HG03457 (cell line): ENCODE data around the gene MRPS34.
"Not testable (repeated sequence)": the region's sequence is repeated elsewhere in the genome, so short reads cannot be mapped to it uniquely, and the experiment has no call there.

Experiments
- ATAC-seq: cut with Tn5 transposase; IDR thresholded peaks from one replicate; pipeline ENCODE4 v1.9.1; 2021; ENCODE audit warnings: moderate number of reproducible peaks; ENCODE audit not compliant: unreplicated experiment

MRPS34 gene

GRCh38 chr16:1757714-1758461 lies 15.0 kb downstream of the MRPS34 start:
- no peak for ATAC-seq

GRCh38 chr16:1754204-1754603 lies 18.7 kb downstream of the MRPS34 start:
- no peak for ATAC-seq

GRCh38 chr16:1752853-1753252 lies 20.1 kb downstream of the MRPS34 start:
- ATAC-seq = no peak

DNA sequence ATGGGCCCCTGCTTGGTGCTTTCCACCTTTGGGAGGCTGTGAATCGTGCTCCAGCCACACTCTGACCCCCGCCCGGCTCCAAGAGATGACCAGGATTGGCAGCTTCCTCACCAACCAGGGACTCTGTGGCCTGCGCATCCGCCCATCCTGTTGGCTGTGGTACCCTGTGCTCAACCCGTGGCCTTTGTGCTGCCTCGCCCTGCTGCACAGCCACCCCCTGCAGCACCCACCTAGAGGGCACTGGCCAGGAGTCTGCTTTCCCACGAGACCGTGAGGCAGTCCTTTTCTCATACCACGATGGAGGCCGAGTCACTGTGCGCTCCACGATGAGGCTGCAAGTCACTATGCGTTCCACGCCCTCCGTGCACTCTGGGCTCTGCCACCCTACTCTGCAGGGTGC lies 21.0 kb downstream of the MRPS34 start:
- ATAC-seq = no peak

GRCh38 chr16:1749152-1750117 lies 23.5 kb downstream of the MRPS34 start:
- ATAC-seq = no peak

DNA sequence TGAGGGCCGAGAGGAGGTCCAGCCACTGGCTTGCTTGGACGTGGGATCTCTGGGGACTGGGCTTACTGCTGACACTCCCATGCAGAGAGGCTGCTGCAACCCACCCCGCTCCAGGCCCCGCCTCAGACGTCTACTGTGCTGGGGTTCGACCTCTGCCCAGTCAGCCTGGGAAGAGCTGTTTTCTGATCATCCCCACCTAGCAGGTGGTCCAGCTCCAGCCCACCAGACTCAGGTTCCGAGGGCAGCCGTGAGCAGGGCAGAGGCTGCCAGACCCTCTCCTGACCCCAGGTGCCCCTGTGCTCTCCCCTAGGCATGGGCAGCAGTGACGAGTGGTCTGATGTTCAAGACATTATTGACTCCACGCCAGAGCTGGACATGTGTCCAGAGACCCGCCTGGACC lies 25.0 kb downstream of the MRPS34 start:
- no peak for ATAC-seq

DNA sequence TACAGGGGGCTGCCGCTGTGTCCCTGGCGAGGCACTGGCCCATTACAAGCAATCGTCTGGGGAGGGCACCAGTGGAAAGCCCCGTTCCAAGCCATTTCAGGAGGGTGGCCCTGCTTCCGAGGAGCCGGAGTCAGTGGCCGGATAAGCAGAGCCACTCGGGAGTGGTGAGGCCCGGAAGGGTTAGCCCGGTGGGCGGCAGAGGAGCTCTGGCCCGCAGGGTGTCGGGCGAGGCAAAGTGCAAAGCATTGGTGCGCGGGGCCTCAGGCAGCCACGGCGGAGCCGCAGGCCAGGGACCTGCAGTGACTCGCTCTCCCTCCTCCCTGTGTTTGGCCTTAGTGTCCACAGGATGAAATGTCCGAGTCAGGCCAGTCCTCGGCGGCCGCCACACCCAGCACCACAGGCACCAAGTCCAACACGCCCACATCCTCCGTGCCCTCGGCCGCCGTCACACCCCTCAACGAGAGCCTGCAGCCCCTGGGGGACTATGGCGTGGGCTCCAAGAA lies 26.2 kb downstream of the MRPS34 start:
- no peak for ATAC-seq

DNA sequence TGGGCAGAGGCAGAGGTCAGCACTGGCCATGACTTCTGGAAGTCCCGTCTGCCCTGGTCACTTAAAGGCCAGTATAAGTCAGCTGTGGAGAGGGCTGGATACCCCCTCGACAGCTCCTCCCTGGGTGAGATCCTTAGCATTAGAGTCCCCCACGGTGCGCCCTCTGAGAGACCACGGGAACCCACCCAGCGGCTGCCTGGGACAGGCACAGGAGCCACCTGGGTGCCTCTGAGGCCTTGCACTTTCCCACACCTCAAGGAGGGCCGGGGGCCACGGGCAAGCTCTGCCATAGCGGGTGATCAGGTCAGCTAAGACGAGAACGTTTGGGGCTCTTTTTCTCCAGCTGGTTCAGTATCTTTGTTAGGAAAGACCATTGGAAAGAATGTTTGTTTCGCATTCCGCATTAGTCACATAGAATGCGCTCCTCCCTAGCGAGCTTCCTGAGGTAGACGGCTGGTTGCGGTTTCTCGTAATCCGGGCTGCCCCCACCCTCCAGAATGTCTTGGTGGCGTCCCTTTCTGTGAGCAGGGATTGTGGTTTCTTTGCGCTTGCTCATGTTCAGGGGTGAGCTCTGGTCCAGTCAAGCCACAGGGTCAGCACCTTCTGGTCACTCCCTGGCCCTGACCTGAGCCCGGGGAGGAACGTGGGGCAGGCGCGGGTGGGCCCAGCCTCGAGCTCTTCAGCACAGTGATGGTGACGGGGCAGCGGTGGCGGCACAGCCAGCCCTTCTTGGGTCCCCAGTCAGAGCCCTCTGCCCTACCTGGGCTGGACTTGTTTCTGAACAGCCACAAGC lies 26.8 kb downstream of the MRPS34 start:
- no peak for ATAC-seq

DNA sequence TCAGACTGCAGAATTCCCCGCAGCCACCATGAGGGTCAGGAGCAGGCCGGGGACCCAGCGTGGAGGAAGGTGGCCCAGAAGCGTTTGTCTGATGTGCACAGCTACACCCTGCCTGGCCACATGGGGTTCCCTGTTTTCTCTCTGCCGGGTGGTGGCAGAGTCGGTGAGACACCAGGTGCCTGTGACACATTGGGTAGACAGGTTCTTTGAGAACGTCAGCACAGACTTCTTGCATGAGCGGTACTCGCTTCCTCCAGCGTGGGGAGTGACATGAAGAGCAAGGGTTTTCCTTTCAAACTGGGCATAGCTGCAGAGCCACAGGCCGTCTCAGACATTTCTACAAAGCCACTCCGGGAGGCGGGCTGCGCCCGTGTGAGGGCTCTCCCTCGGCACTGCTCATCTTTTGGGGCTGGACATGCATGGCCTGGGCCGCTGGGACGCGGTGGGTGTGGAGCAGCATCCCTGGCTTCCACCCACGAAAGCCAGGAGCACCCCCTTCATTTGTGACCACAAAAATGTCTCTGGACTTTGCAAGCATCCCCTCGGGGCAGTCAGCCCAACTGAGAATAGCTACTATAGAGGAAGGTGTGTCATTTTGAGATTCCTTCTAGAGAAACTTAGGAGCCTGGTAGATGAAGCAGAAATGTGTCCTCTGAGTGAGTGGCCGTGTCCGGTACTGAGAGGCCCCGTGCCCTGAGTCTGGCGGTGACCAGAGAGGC lies 27.6 kb downstream of the MRPS34 start:
- no peak for ATAC-seq

- no peak for ATAC-seq
Measured at GRCh38 chr16:1744338-1744840, 28.5 kb downstream of the MRPS34 start.

- no peak for ATAC-seq
Measured at GRCh38 chr16:1743376-1744337, 29.3 kb downstream of the MRPS34 start.

DNA sequence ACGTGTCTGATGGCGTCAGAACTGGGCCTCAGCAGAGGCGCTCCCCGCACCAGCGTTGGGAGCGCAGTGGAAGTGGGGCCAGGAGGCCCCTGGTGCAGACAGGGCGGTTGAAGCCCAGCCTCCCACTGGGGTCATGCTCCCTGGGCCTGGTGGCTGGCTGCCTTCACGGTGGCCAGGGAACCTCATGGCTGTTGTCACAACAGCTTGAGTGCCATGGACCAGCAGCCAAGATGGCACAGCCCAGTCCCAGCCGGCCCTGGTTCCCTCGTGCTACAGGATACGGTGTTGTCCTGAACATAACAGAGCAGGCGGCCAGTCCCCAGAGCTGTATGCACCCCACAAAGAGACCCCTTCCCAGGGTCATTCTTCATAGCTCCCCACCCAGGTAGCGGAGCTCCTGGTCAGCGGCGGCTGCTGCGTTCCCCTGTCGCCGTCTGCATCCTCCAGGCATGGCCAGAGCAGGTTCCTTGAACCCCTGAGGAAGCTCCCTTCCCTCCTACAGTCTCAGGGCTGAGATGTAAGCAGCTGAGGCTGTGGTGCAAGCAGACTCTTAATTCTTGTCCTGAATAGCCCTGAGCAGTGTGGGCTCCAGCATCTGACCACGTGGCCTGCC lies 31.3 kb downstream of the MRPS34 start:
- no peak for ATAC-seq

DNA sequence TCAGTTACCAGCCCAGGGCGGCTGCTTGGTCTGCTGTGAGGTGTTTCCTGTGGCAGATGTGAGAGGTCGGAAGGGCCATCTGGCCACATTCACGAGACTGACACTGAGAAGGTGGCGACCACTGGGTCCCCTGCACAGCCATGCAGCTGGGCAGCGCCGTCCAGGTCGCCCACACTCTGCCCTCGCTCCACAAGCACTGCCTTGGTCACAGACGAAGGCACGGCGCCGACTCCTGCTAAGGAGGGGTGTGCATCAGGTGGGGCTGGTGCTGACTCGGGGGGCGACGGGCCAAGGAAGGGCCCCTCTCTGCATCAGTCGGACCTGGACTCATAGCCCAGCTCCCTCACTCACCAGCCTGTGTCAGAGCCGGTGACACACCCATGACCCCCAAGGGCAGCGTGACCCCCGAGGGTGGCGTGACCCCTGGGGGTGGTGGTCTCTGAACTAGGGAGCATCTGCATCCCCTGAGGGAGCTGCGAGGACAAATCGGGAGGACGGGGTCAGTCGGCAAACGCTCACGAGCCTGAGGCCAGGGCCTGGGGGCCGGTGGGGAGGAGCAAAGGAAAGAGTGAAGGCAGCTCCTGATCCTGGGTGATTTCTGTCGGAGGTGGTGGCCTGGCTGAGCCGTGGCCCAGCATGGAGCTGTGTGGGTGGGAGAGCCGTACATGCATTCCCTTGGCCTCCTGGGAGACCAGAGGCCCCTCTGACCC lies 32.0 kb downstream of the MRPS34 start:
- ATAC-seq = no peak

- no peak for ATAC-seq
Measured at GRCh38 chr16:1740234-1740633, 32.7 kb downstream of the MRPS34 start.

DNA sequence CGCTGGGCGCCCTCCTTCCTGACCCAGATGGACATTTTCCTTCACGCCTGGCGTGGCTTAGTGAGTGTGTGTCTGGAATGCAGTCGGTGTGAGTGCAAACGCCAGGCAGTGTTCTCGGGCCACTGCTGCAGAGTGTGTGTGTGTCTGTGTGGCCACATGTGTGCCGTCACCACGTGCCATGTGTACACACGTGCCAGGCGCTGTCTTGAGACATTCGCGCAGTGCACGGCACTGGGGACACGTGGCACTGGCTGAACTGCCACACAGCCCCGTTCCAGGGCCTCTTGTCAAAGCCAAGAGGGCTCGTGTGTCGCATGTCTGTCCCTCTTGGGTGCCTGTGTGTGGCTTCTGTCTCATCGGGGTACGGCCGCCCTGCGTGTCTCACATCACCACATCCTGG lies 38.1 kb downstream of the MRPS34 start:
- ATAC-seq = no peak

GRCh38 chr16:1734123-1734522 lies 38.8 kb downstream of the MRPS34 start:
- no peak for ATAC-seq

GRCh38 chr16:1732551-1732987 lies 40.4 kb downstream of the MRPS34 start:
- ATAC-seq = not testable (repeated sequence)

DNA sequence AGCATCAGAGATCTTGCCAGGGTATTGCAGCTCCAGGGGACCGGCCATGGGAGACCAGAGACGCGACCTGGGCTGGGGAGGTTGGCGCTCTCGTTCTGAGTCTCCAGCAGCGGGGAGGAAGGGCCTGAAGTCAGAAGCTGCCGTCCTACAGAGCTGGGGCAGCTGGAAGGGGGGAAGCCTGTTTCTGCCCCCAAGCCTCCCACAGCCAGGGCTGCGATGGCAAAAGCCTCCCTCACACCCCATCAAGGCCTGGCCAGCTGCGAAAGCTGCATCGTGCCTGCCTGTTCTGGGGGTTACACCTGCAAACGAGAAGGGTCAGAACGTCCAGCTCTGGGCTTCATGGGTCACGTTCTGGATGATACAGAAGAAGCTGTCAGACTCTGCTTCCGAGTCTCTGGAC lies 40.9 kb downstream of the MRPS34 start:
- ATAC-seq = no peak
